ENCODE measurements around the gene TSNAXIP1. TPM values are rescaled to one million over a fixed set of nuclear protein-coding genes. Genes with fewer than 3 reads are reported as not detected.

Gene TSNAXIP1
- total and polyA plus RNA-seq, 4 donors, result 0.09 to 1.5 (median 0.69) TPM

- WGBS, result 92% methylated on average over 12 of the region's 12 CpGs
- Histone ChIP-seq H3K4me3 (ENCODE audit: low read depth in 1 of 3, low read length in 3 of 3) (no peak overlapping the region), H3K27me3 (ENCODE audit: control insufficient read depth in 4 of 4, insufficient read depth in 4 of 4, low read length in 3 of 4) (no peaks in the 10 kb centered on the region), H3K36me3 (ENCODE audit: control insufficient read depth in 4 of 4, insufficient read depth in 3 of 4, low read depth in 1 of 4, low read length in 3 of 4) (peaks cover 0 to 8% (median 2%) of the 10 kb centered on the region in 4 donors), H3K4me1 (ENCODE audit: control insufficient read depth in 4 of 4, insufficient read depth in 4 of 4, low read length in 3 of 4) (peaks cover 8 to 41% (median 31%) of the 10 kb centered on the region in 4 donors), H3K9me3 (ENCODE audit: control insufficient read depth in 4 of 4, low read length in 3 of 4) (no peaks in the 10 kb centered on the region), H3K9ac (ENCODE audit: low read depth in 1 of 2, low read length in 2 of 2) (no peak overlapping the region), H3K27ac (ENCODE audit: low read depth in 1 of 2, low read length in 2 of 2) (no peak overlapping the region)
- no peak for DNase-seq (ENCODE audit: low spot score)
- TF ChIP-seq RAD21 (IDR thresholded peaks at IDR 0.05), result no peak
- TF ChIP-seq FOXA1 (IDR thresholded peaks at IDR 0.05), result no peak
- TF ChIP-seq SP1 (IDR thresholded peaks at IDR 0.05), result no peak
- TF ChIP-seq, protein P1, sequence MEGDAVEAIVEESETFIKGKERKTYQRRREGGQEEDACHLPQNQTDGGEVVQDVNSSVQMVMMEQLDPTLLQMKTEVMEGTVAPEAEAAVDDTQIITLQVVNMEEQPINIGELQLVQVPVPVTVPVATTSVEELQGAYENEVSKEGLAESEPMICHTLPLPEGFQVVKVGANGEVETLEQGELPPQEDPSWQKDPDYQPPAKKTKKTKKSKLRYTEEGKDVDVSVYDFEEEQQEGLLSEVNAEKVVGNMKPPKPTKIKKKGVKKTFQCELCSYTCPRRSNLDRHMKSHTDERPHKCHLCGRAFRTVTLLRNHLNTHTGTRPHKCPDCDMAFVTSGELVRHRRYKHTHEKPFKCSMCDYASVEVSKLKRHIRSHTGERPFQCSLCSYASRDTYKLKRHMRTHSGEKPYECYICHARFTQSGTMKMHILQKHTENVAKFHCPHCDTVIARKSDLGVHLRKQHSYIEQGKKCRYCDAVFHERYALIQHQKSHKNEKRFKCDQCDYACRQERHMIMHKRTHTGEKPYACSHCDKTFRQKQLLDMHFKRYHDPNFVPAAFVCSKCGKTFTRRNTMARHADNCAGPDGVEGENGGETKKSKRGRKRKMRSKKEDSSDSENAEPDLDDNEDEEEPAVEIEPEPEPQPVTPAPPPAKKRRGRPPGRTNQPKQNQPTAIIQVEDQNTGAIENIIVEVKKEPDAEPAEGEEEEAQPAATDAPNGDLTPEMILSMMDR (IDR thresholded peaks at IDR 0.05; ENCODE audit: low read depth, low read length, missing input control), result no peak
- no peak for TF ChIP-seq TAF1 (conservative IDR thresholded peaks at IDR 0.05)
- TF ChIP-seq, protein P2, sequence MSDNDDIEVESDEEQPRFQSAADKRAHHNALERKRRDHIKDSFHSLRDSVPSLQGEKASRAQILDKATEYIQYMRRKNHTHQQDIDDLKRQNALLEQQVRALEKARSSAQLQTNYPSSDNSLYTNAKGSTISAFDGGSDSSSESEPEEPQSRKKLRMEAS (IDR thresholded peaks at IDR 0.05), result no peak
- no peak for TF ChIP-seq HNF4G (IDR thresholded peaks at IDR 0.05)
- TF ChIP-seq GABPA (IDR thresholded peaks at IDR 0.05 in 1 of 2, conservative IDR thresholded peaks at IDR 0.05 in 1 of 2), result no peak
- no peak for TF ChIP-seq REST (IDR thresholded peaks at IDR 0.05)
- no peak for TF ChIP-seq ATF3 (IDR thresholded peaks at IDR 0.05)
- no peak for TF ChIP-seq NR2F2 (IDR thresholded peaks at IDR 0.05)
- no peak for TF ChIP-seq HNF4A (conservative IDR thresholded peaks at IDR 0.05)
- no peak for TF ChIP-seq ZBTB33 (IDR thresholded peaks at IDR 0.05)
Observed at GRCh38 chr16:67782567-67783352, 23.9 kb upstream of the TSNAXIP1 start.

- TF ChIP-seq RAD21 (IDR thresholded peaks at IDR 0.05) (no peak), FOXA1 (IDR thresholded peaks at IDR 0.05) (no peak), FOXA2 (IDR thresholded peaks at IDR 0.05) (no peak), ATF3 (IDR thresholded peaks at IDR 0.05) (no peak), SP1 (IDR thresholded peaks at IDR 0.05) (no peak)
Observed at GRCh38 chr16:67783353-67783725, 23.4 kb upstream of the TSNAXIP1 start.

More at GRCh38 chr16:67783353-67783725, 23.4 kb upstream of the TSNAXIP1 start:
- Histone ChIP-seq H3K27ac (ENCODE audit: low read depth in 1 of 2, low read length in 2 of 2) (no peak overlapping the region), H3K4me3 (ENCODE audit: low read depth in 1 of 3, low read length in 3 of 3) (no peak overlapping the region), H3K9me3 (ENCODE audit: control insufficient read depth in 4 of 4, low read length in 3 of 4) (no peaks in the 10 kb centered on the region), H3K4me1 (ENCODE audit: control insufficient read depth in 4 of 4, insufficient read depth in 4 of 4, low read length in 3 of 4) (peaks cover 8 to 38% (median 31%) of the 10 kb centered on the region in 4 donors), H3K36me3 (ENCODE audit: control insufficient read depth in 4 of 4, insufficient read depth in 3 of 4, low read depth in 1 of 4, low read length in 3 of 4) (peaks cover 0 to 8% (median 3%) of the 10 kb centered on the region in 4 donors), H3K9ac (ENCODE audit: low read depth in 1 of 2, low read length in 2 of 2) (no peak overlapping the region), H3K27me3 (ENCODE audit: control insufficient read depth in 4 of 4, insufficient read depth in 4 of 4, low read length in 3 of 4) (no peaks in the 10 kb centered on the region)
- DNase-seq (ENCODE audit: low spot score), result no peak
